IMR-90 (cell line): ENCODE measurements around the gene CFAP299. TPM values are rescaled to one million over a fixed set of nuclear protein-coding genes. Genes with fewer than 3 reads are reported as not detected.

ENCODE experiments used
- ATAC-seq: fragments of 200-7000 bp; cut with Tn5 transposase; 2 replicates; pipeline ENCODE4 v1.9.1; 2020; ENCODE audit warnings: low read depth, mild to moderate bottlenecking, moderate library complexity
- BruUV-seq: library from RNA; stranded (reverse); fragments of 400-500 nt; replicated peaks from 2 replicates; lab custom pipeline; 2021; lab: Mats Ljungman, UMichigan
- CTCF ChIA-PET: fragments of 300-600 bp; formaldehyde crosslinking; extraction: SDS; loops from one replicate; lab custom pipeline; 2021; ENCODE audit warnings: antibody characterized with exemption; lab: Yijun Ruan, JAX
- POLR2A ChIA-PET: fragments of 300-600 bp; sonication (Branson Sonifier 250); formaldehyde crosslinking; loops from one replicate; lab custom pipeline; 2022; ENCODE audit warnings: antibody characterized with exemption; ENCODE audit not compliant: unreplicated experiment; lab: Charles Lee
- DNase-seq: peaks from one replicate; pipeline ENCODE4 v3.0.0; 2013
- H2AFZ ChIP-seq: replicated peaks from 2 replicates; pipeline ENCODE3; 2013; ENCODE audit warnings: low read length, mild to moderate bottlenecking; ENCODE audit not compliant: poor library complexity
- H2AK5ac ChIP-seq: 2 replicates; pipeline ENCODE4 v1.6.1; 2013; ENCODE audit warnings: low read depth, low read length, inconsistent platforms
- H2AK9ac ChIP-seq: replicated peaks from 2 replicates; pipeline ENCODE3; 2013; ENCODE audit warnings: mild to moderate bottlenecking, low read depth, low read length, moderate library complexity; ENCODE audit not compliant: poor library complexity
- H2BK120ac ChIP-seq: 2 replicates; pipeline ENCODE4 v1.6.1; 2013; ENCODE audit warnings: low read depth, low read length, inconsistent platforms
- H2BK15ac ChIP-seq: 3 replicates; pipeline ENCODE4 v1.6.1; 2013; ENCODE audit warnings: low read depth, low read length, inconsistent platforms
- H2BK20ac ChIP-seq: 2 replicates; pipeline ENCODE4 v1.6.1; 2013; ENCODE audit warnings: low read depth, mild to moderate bottlenecking, inconsistent platforms, low read length, moderate library complexity
- H2BK5ac ChIP-seq: 2 replicates; pipeline ENCODE4 v1.6.1; 2013; ENCODE audit warnings: mild to moderate bottlenecking, low read depth, low read length, inconsistent platforms; ENCODE audit not compliant: poor library complexity, severe bottlenecking
- H3K14ac ChIP-seq: replicated peaks from 2 replicates; pipeline ENCODE4 v1.6.1; 2013; ENCODE audit warnings: low read depth, low read length, inconsistent platforms
- H3K18ac ChIP-seq: 2 replicates; pipeline ENCODE4 v1.6.1; 2013; ENCODE audit warnings: low read depth, low read length, control low read depth
- H3K23ac ChIP-seq: 2 replicates; pipeline ENCODE4 v1.6.1; 2013; ENCODE audit warnings: low read depth, low read length, inconsistent platforms
- H3K27ac ChIP-seq: 2 replicates; pipeline ENCODE4 v1.5.1; 2013; ENCODE audit warnings: mild to moderate bottlenecking, control low read depth, low read length; ENCODE audit not compliant: insufficient read depth
- H3K27me3 ChIP-seq: 2 replicates; pipeline ENCODE4 v1.6.1; 2013; ENCODE audit warnings: low read length; ENCODE audit not compliant: control insufficient read depth, insufficient read depth
- H3K36me3 ChIP-seq: 2 replicates; pipeline ENCODE4 v1.6.1; 2013; ENCODE audit warnings: low read length, mixed read lengths; ENCODE audit not compliant: control insufficient read depth, insufficient read depth
- H3K4ac ChIP-seq: 2 replicates; pipeline ENCODE4 v1.6.1; 2013; ENCODE audit warnings: low read depth, low read length, inconsistent platforms
- H3K4me1 ChIP-seq: 2 replicates; pipeline ENCODE4 v1.6.1; 2013; ENCODE audit warnings: low read length, mixed read lengths; ENCODE audit not compliant: control insufficient read depth, insufficient read depth
- H3K4me2 ChIP-seq: 2 replicates; pipeline ENCODE4 v1.6.1; 2013; ENCODE audit warnings: low read depth, mild to moderate bottlenecking, control low read depth, low read length, moderate library complexity
- H3K4me3 ChIP-seq: 2 replicates; pipeline ENCODE4 v1.5.1; 2013; ENCODE audit warnings: low read depth, mild to moderate bottlenecking, control low read depth, low read length, moderate library complexity; ENCODE audit not compliant: insufficient read depth
- H3K56ac ChIP-seq: 2 replicates; pipeline ENCODE4 v1.6.1; 2013; ENCODE audit warnings: low read length, inconsistent platforms; ENCODE audit not compliant: insufficient read depth; ENCODE audit errors: extremely low read depth
- H3K79me1 ChIP-seq, 2 experiments: 2 replicates each; pipeline ENCODE4 v1.6.1; 2013; ENCODE audit warnings: low read length in 2 of 2, inconsistent platforms in 1 of 2, low read depth in 1 of 2
- H3K9ac ChIP-seq: 2 replicates; pipeline ENCODE4 v1.6.1; 2013; ENCODE audit warnings: low read depth, low read length, control low read depth
- H3K9me1 ChIP-seq: 2 replicates; pipeline ENCODE4 v1.6.1; 2013; ENCODE audit warnings: low read length, inconsistent platforms; ENCODE audit not compliant: insufficient read depth
- H3K9me3 ChIP-seq: 2 replicates; pipeline ENCODE4 v1.6.1; 2013; ENCODE audit warnings: low read length; ENCODE audit not compliant: control insufficient read depth, insufficient read depth
- H4K20me1 ChIP-seq: 2 replicates; pipeline ENCODE4 v1.6.1; 2013; ENCODE audit warnings: low read length, inconsistent platforms; ENCODE audit not compliant: insufficient read depth
- H4K5ac ChIP-seq: 2 replicates; pipeline ENCODE4 v1.6.1; 2013; ENCODE audit warnings: mild to moderate bottlenecking, low read depth, low read length, control low read depth
- H4K8ac ChIP-seq, 2 experiments: 2 replicates each; pipeline ENCODE4 v1.6.1; 2013; ENCODE audit warnings: low read depth in 2 of 2, low read length in 2 of 2, control low read depth in 1 of 2, inconsistent platforms in 1 of 2
- H4K91ac ChIP-seq: 2 replicates; pipeline ENCODE4 v1.6.1; 2013; ENCODE audit warnings: low read depth, low read length, inconsistent platforms; ENCODE audit not compliant: insufficient read depth
- CTCF ChIP-seq: conservative IDR thresholded peaks from 2 replicates; pipeline ENCODE4 v1.5.1; 2012; ENCODE audit warnings: mild to moderate bottlenecking, low read depth, low read length, improper control_type of control experiment
- ELK1 ChIP-seq: fragments of 150-350 bp; IDR thresholded peaks from 2 replicates; pipeline ENCODE4 v1.6.1; 2016; ENCODE audit warnings: low read depth, mild to moderate bottlenecking, low read length, moderate library complexity, borderline replicate concordance
- FOS ChIP-seq: fragments of 150-350 bp; IDR thresholded peaks from 2 replicates; pipeline ENCODE4 v1.6.1; 2016; ENCODE audit warnings: low read depth, low read length
- MAFK ChIP-seq: IDR thresholded peaks from 2 replicates; pipeline ENCODE4 v1.6.1; 2012; ENCODE audit warnings: low read depth, low read length, improper control_type of control experiment
- MAZ ChIP-seq: IDR thresholded peaks from 2 replicates; pipeline ENCODE4 v1.6.1; 2012; ENCODE audit warnings: low read depth, mild to moderate bottlenecking, low read length, improper control_type of control experiment, moderate library complexity, borderline replicate concordance
- MXI1 ChIP-seq: IDR thresholded peaks from 2 replicates; pipeline ENCODE4 v1.6.1; 2012; ENCODE audit warnings: low read depth, mild to moderate bottlenecking, low read length, moderate library complexity, borderline replicate concordance
- NFE2L2 ChIP-seq: fragments of 150-350 bp; IDR thresholded peaks from 2 replicates; pipeline ENCODE4 v1.6.1; 2016; ENCODE audit warnings: low read depth, mild to moderate bottlenecking, low read length
- RAD21 ChIP-seq: IDR thresholded peaks from 2 replicates; pipeline ENCODE4 v1.6.1; 2012; ENCODE audit warnings: low read length, improper control_type of control experiment
- RCOR1 ChIP-seq: IDR thresholded peaks from 2 replicates; pipeline ENCODE4 v1.6.1; 2012; ENCODE audit warnings: mild to moderate bottlenecking, low read length, improper control_type of control experiment; ENCODE audit not compliant: insufficient replicate concordance
- RFX5 ChIP-seq: IDR thresholded peaks from 2 replicates; pipeline ENCODE4 v1.8.0; 2012; ENCODE audit warnings: low read depth, mild to moderate bottlenecking, low read length, moderate library complexity
- USF2 ChIP-seq: fragments of 150-350 bp; IDR thresholded peaks from 2 replicates; pipeline ENCODE4 v1.6.1; 2017; ENCODE audit warnings: mild to moderate bottlenecking, antibody characterized with exemption, low read length, low read depth
- WGBS, 2 experiments: methylation state at CpG; one replicate each; pipeline versions ENCODE4 v1.1.5 to v1.1.7; 2013; ENCODE audit warnings: missing lambda C conversion rate in 2 of 2; ENCODE audit not compliant: insufficient read length in 1 of 2; ENCODE audit errors: extremely low coverage in 2 of 2; 5-methylcytosine and 5-hydroxymethylcytosine counted together
- dilution Hi-C: fragments of 300-500 bp; cut with HindIII; formaldehyde crosslinking; loops from one replicate; pipeline ENCODE4 v1.14.3; 2018; ENCODE audit warnings: low sequenced_read_pairs; ENCODE audit not compliant: unreplicated experiment
- in situ Hi-C: fragments of 300-500 bp; cut with MboI; formaldehyde crosslinking; loops from 3 replicates; pipeline ENCODE4 v1.14.3; 2019; ENCODE audit warnings: low sequenced_read_pairs, inconsistent platforms, mixed read lengths
- intact Hi-C: fragments of 100-400 bp; cut with micrococcal nuclease; formaldehyde crosslinking; loops from 2 replicates; pipeline ENCODE4 v1.10.0; 2022
- polyA plus RNA-seq, 3 experiments: library from polyadenylated mRNA; depleted of rRNA; stranded (reverse); fragments of >200 nt; gene quantifications; 2 replicates each; pipeline ENCODE4 v1.2.3, GENCODE V29; 2012; ENCODE audit warnings: low replicate concordance in 1 of 3
- total RNA-seq: library from RNA; depleted of rRNA; stranded (reverse); fragments of >200 nt; gene quantifications from 2 replicates; pipeline ENCODE4 v1.2.3, GENCODE V29; 2012

The CFAP299 gene
- total and polyA plus RNA-seq, 2 of the 4 experiments (the other 2 are of a cell fraction), result 1.0 to 1.1 TPM

GRCh38 chr4:80324171-80324570 is 11.4 kb upstream of the CFAP299 start:
- CTCF ChIA-PET, result no interaction called here
- BruUV-seq, result no TSS peak
- intact Hi-C loops, result loop anchor here (5.0 kb wide), 1 partner anchor 57 kb away; the partner anchor contains the start of gene FGF5

More at GRCh38 chr4:80324171-80324570, 11.4 kb upstream of the CFAP299 start:
- Histone ChIP-seq H3K4ac (no peak overlapping the region), H4K8ac (no peak overlapping the region), H3K79me1 (peaks cover 0 to 18% of the 10 kb centered on the region in 2 experiments; a peak in 2 of 4 replicates), H3K9me1 (peaks cover 2% of the 10 kb centered on the region; the same call in 1 of the 2 replicates), H3K14ac (no peak overlapping the region), H4K20me1 (no peaks in the 10 kb centered on the region), H3K4me1 (peaks cover 5% of the 10 kb centered on the region), H2BK15ac (no peak overlapping the region), H2AK9ac (no peak overlapping the region), H4K91ac (no peak overlapping the region), H3K56ac (no peak overlapping the region), H2BK5ac (no peak overlapping the region), H3K4me3 (no peak overlapping the region), H2AK5ac (no peak overlapping the region), H2AFZ (no peak overlapping the region), H2BK120ac (no peak overlapping the region), H3K9ac (no peak overlapping the region), H3K18ac (no peak overlapping the region), H3K36me3 (no peaks in the 10 kb centered on the region), H3K9me3 (no peaks in the 10 kb centered on the region), H2BK20ac (no peak overlapping the region), H3K27me3 (no peaks in the 10 kb centered on the region), H3K4me2 (no peak overlapping the region), H4K5ac (no peak overlapping the region), H3K27ac (no peak overlapping the region), H3K23ac (no peak overlapping the region)
- POLR2A ChIA-PET, result no interaction called here
- dilution Hi-C loops, result no loop called here
- ATAC-seq (no peak), DNase-seq (no peak)
- WGBS, 2 experiments, result no CpG with 5 or more reads among the region's 6 CpGs
- TF ChIP-seq MAZ (no peak), RCOR1 (no peak), FOS (no peak), RFX5 (no peak), MXI1 (no peak), USF2 (no peak), ELK1 (no peak), RAD21 (no peak), MAFK (no peak), CTCF (no peak), NFE2L2 (no peak)
- in situ Hi-C loops, result no loop called here
